Cardiac fibroblast (primary cell): Measurements from ENCODE around the gene DOLPP1.
A peak's percentile ranks its signal among the peaks of the same experiment; 100 is the strongest.

ENCODE experiments used
- DNase-seq, 2 donors: peaks; one replicate each; pipeline versions ENCODE4 v3.0.0 to v3.0.0-alpha.2; 2010; ENCODE audit warnings: low read depth in 2 of 2
- H3K4me3 ChIP-seq, 2 donors: replicated peaks in 1 of 2; 1 replicate in 1 of 2; 2 replicates in 1 of 2; pipeline ENCODE4 v1.5.1; 2011; ENCODE audit warnings: low read depth in 2 of 2, low read length in 2 of 2, mild to moderate bottlenecking in 2 of 2, moderate library complexity in 1 of 2
- TF ChIP-seq, protein P1 (sequence below): IDR thresholded peaks from one replicate; pipeline ENCODE4 v1.5.1; 2011; ENCODE audit warnings: low read depth, mild to moderate bottlenecking, low read length, inconsistent platforms

Gene DOLPP1

DNA sequence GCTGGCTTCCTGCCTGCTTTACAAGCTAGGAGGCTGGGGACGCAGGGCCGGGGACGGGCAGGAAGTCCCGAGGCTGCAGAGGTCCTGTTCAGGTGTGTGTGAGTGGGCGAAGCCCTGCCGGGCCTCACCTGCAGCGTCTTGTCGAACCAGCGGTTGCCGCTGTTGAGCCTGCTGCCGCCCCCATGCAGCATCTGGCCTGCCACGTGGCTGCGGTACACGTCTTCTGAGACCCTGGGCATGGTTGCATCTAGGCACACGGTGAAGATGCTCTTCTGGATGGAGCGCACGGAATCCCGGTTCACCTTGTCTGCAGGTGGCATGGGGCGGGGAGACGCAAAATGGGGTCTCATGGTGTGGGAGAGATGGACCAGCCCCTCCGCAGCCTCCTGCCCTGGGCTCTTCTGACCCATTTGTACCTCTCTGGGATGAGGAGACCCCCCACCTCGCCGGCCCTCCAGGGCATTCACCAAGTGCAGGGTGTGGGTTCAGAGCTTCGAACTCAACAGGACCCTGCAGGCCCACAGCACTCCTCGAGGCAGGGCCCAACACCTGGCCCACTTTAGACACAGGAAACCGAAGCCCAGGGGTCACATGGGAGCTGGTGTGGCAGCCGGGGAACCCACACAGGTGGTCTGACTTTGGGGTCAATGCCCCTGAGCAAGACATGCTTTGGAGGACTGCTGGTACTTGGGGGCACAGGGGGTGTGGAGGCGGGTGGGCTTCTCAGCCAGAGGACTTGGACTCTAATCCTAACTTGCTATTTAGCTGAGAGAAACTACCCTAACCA is 19.7 kb downstream of the DOLPP1 start:
- H3K4me3 ChIP-seq = no peak overlapping the region
- TF ChIP-seq, protein P1, sequence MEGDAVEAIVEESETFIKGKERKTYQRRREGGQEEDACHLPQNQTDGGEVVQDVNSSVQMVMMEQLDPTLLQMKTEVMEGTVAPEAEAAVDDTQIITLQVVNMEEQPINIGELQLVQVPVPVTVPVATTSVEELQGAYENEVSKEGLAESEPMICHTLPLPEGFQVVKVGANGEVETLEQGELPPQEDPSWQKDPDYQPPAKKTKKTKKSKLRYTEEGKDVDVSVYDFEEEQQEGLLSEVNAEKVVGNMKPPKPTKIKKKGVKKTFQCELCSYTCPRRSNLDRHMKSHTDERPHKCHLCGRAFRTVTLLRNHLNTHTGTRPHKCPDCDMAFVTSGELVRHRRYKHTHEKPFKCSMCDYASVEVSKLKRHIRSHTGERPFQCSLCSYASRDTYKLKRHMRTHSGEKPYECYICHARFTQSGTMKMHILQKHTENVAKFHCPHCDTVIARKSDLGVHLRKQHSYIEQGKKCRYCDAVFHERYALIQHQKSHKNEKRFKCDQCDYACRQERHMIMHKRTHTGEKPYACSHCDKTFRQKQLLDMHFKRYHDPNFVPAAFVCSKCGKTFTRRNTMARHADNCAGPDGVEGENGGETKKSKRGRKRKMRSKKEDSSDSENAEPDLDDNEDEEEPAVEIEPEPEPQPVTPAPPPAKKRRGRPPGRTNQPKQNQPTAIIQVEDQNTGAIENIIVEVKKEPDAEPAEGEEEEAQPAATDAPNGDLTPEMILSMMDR = no peak
- no peak for DNase-seq

DNA sequence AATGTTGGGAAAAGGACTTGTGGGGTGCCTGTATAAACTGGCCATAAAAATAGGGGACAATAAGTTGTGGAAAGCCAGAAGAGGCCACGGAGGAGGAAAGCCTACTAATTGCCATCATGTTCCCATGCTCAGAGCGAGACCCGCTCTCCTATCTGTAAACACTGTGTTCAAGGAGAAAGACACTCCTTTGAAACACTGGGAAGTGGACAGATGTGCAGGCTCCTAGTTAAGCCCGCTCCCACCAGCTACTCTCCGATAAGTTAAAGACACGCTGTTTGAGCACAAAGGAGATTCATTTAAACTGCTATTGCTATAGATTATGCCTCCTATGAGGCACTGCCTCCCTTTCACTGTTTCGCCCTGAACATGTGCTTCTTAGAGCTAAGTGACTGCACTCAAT is 20.4 kb downstream of the DOLPP1 start:
- DNase-seq = no peak
- no peak overlapping the region for H3K4me3 ChIP-seq
- TF ChIP-seq, protein P1 = no peak

DNA sequence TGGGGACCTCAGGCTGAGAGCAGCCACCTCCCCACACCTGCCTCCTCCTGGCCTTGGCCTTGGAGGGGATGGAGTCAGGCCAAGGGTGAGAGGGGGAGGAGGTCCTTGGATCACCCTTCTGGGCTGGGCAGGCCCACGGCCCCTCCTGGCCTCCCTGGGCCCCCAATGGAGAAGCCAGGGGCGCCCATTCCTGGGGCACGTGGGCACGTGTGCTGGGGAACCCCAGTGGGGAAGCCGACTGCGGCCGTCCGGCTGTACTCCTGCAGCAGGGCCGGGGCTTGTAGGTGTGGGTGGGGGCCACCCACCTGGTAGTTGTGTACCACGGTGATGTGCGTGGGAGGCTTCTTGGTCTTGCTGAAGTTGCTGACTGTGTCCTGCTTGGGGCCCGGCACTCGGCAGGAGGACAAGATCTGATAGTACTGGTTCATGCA is 21.2 kb downstream of the DOLPP1 start:
- TF ChIP-seq, protein P1 = no peak
- H3K4me3 ChIP-seq = no peak overlapping the region
- DNase-seq = no peak

DNA sequence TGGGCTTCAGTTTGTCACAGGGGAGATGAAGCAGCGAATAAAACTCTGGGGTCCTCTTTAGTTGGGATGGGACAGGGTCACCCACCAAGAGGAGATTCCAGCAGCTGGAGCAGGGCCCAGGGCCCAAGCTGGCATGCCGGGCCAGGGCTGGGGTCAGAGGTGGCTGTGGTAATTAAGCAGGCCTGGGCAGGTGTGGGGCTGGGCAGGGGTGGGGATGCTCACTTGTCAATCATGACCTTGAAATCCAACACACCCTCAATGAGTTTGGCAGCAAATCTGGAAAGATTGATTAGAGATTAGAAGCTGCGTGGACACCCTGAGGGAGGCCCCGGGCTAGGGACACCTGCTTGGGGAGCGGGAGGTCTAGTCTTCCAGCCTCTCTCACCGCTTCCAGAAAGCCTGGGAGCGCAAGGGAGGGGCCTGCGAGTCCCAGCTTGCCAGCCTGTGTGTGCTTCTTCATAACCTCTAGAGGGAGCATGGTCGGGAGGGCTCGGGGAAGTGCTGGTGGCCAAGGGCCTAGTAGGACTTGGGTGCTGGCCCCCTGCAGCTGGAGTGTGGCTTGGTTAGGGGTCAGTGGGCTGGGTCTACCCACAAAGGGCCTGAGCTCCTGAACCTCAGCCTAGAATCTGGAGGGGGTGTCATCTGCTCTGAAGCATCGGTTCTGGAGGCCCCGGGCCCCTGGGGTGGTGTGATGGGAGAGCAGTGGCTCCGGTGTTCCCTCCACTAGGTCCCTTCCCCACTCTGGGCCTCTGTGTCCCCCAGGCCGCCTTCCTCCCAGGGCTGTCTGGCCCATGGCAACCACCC is 22.1 kb downstream of the DOLPP1 start:
- DNase-seq = peak; percentile 59 to 62
- TF ChIP-seq, protein P1 = peak; percentile 78
- no peak overlapping the region for H3K4me3 ChIP-seq

DNA sequence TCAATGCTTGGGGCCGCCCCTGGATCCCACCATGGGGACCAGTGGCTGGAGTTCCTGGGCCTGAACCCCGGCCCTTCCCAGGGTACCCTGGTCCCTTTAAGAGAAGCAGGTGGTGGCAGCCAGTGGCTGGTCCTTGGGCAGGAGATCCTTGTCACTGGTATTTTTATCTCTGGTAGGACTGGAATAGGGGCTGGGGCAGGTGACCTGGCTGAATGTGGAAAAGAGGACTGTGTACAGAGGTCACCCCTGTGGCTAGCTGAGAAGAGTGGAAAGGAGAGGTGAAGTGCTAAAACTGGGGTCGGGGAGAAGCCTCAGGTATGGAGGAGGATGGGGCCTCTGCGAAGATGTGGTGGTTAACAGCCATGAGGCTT is 22.7 kb downstream of the DOLPP1 start:
- TF ChIP-seq, protein P1 = no peak
- DNase-seq = no peak
- no peak overlapping the region for H3K4me3 ChIP-seq

DNA sequence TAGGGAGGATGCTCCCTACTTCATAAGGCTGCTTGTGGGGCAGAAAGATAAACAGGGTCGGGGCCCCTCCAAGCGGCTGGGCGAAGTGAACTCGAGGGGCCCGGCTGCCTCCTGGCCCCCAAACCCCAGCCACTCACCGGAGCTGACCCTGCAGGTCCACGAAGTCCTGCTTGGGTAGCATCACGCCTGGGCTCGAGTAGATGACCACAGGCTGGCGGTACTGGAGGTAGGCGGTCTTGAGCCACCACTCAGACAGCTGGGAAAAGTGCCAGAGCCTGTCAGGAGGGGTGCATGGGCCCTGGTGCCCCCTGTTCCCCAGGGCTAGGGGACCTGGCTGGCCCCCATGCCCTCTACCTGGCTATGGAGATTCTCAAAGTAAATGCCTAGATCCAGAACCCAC is 23.1 kb downstream of the DOLPP1 start:
- DNase-seq = no peak
- no peak overlapping the region for H3K4me3 ChIP-seq
- TF ChIP-seq, protein P1 = no peak
